Liver (tissue), 3 donors: ENCODE results near the gene AQP12A.

Source experiments
- CTCF ChIP-seq: fragments of 150-350 bp; IDR thresholded peaks from 2 replicates; pipeline ENCODE4 v1.5.1; 2017; ENCODE audit warnings: improper control_type of control experiment, low read depth, low read length; ENCODE audit not compliant: missing input control
- EGR1 ChIP-seq, 2 donors: IDR thresholded peaks; 2 replicates each; pipeline ENCODE4 v1.6.1; 2016 to 2018; ENCODE audit warnings: antibody characterized with exemption in 2 of 2, low read depth in 2 of 2
- FOXA1 ChIP-seq: IDR thresholded peaks from 2 replicates; pipeline ENCODE4 v1.6.1; 2016; ENCODE audit warnings: antibody characterized with exemption
- GABPA ChIP-seq, 2 donors: IDR thresholded peaks in 1 of 2; conservative IDR thresholded peaks in 1 of 2; 2 replicates each; pipeline ENCODE4 v1.6.1; 2016; ENCODE audit warnings: antibody characterized with exemption in 2 of 2, mild to moderate bottlenecking in 1 of 2, moderate library complexity in 1 of 2
- JUND ChIP-seq, 2 donors: IDR thresholded peaks; 2 replicates each; pipeline ENCODE4 v1.6.1; 2016; ENCODE audit warnings: antibody characterized with exemption in 2 of 2
- MAX ChIP-seq: IDR thresholded peaks from 2 replicates; pipeline ENCODE4 v1.6.1; 2016; ENCODE audit warnings: antibody characterized with exemption
- RAD21 ChIP-seq, 2 donors: IDR thresholded peaks; 2 replicates each; pipeline ENCODE4 v1.6.1; 2016; ENCODE audit warnings: antibody characterized with exemption in 2 of 2, mild to moderate bottlenecking in 2 of 2
- REST ChIP-seq: IDR thresholded peaks from 2 replicates; pipeline ENCODE4 v1.6.1; 2016; ENCODE audit warnings: antibody characterized with exemption, mild to moderate bottlenecking
- SP1 ChIP-seq: IDR thresholded peaks from 2 replicates; pipeline ENCODE4 v1.6.1; 2018; ENCODE audit warnings: antibody characterized with exemption, mild to moderate bottlenecking
- TAF1 ChIP-seq: conservative IDR thresholded peaks from 2 replicates; pipeline ENCODE4 v1.6.1; 2016; ENCODE audit warnings: antibody characterized with exemption, mild to moderate bottlenecking
- YY1 ChIP-seq: IDR thresholded peaks from 2 replicates; pipeline ENCODE4 v1.6.1; 2016; ENCODE audit warnings: antibody characterized with exemption, mild to moderate bottlenecking
- ZBTB33 ChIP-seq: IDR thresholded peaks from 2 replicates; pipeline ENCODE4 v1.6.1; 2016; ENCODE audit warnings: antibody characterized with exemption
- donor health status: healthy.
- donor health status: healthy.

GRCh38 chr2:240734756-240735155, 43.1 kb downstream of the AQP12A start:
- TF ChIP-seq CTCF (no peak), SP1 (no peak), REST (no peak), RAD21 (IDR thresholded peaks at IDR 0.05) (no peak), FOXA1 (no peak), GABPA (IDR thresholded peaks at IDR 0.05 in 1 of 2, conservative IDR thresholded peaks at IDR 0.05 in 1 of 2) (no peak), EGR1 (IDR thresholded peaks at IDR 0.05; ENCODE audit: low read depth in 2 of 2) (no peak), YY1 (no peak), MAX (no peak), JUND (IDR thresholded peaks at IDR 0.05) (no peak), ZBTB33 (no peak), TAF1 (no peak)
